ENCODE results near the gene CHST3.
"Not testable (repeated sequence)": the region's sequence is repeated elsewhere in the genome, so short reads cannot be mapped to it uniquely, and the experiment has no call there.

CHST3 gene

DNA sequence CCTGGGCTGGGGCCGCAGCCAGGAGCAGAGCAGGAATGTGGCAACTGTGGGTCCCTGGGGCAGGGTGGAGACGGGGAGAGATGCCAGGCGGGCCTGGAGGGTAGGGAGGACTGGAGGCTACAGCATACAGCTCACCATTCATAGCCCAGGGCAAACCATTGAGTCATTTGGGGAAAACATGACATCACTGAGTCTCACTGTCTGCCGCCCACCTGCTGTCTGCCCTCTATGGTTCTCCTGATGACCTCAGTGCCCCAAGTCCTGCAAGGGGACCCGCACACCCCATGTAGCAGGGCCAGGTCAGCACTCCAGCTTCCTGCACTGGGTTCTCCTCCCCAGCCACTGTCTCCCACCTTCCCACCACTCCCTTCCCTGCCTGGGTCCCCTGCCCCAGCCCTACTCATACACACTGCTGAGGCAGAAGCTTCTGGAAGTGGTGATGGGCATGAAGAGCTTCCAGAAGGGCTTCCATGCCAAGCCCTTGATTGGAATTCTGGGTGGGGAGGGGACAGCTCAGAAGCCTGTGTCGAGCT, 10.4 kb downstream of the CHST3 start:
- DNase-seq: peak in 1 of 2 experiments; percentile 70

DNA sequence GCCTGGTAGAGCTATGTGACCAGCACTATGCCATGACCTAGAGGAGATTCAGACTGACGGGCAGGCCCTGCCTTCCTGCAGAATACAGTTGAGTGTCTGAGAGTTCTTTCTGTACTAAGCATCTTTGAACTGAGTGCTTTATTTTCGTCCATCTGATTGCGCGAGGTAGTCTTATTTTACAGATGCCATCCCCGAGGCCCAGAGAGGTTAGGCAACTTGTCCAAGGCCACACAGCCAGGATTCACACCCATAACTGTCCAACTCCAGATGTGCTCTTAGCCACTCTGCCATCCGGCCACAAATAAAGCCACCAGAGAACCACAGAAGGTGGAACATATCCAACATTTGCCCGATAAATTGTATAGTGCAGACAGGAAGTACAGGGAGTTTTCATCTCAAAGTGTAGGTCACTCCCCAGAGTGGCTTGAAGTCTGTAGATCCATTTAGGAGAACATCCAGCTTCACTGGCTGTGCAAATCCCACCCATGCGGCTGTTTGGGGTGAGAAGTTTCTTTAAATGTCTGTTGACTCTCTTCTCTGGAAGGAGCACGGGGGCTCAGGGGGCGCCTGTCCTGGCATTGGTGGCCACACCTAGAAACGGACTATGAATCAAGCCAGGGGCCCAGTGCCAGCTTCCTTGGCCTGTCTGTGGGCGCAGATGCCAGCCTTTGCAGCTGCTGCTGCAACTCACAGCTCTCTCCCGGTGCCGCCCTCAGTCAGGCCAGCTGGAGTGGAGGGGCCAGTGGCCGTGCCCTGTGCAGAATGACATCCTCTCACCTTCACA, 11.1 kb downstream of the CHST3 start:
- peak in 1 of 2 experiments; percentile 44 for DNase-seq

DNA sequence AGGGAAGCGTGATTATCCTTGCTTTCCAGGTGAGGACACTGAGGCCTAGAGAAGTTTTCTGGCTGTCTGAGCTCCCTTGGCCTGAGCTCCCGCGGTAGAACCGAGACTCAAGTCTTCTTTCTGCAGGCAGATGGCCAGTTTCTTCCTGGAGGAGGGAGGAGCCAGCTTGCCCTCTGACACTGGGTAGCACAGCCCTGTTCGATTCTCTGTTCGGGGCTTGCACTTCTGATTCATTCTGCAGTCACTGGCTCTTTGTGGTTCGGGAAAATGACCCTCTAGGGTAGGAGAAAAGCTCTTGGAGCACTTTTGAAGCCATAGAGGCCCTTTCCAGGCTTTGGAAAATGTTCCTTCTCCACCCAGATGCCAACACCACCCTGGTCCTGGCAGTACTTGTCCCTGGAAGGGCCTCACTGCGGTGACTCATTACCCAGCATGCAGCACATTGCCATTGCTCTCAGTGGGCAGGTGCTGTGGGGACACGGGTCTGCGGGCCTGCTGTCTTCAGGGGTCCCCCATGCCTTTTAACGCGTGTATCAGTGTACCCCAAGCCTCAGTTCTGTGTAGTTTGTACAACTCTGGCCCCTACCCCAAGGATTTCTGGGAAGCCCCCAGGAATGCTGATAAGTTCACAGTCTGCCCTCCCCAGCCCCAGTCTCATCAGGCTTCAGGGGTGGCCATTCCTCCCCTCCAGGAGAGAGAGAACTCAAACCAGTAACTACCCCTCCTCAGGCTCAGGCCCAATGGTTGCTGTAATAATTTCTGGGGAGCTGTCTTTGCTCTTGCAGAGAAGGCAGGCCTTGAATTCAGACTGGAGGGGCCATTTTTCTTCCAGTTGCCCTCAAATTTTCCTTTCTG, 11.9 kb downstream of the CHST3 start:
- peak in 1 of 2 experiments; percentile 64 for DNase-seq

DNA sequence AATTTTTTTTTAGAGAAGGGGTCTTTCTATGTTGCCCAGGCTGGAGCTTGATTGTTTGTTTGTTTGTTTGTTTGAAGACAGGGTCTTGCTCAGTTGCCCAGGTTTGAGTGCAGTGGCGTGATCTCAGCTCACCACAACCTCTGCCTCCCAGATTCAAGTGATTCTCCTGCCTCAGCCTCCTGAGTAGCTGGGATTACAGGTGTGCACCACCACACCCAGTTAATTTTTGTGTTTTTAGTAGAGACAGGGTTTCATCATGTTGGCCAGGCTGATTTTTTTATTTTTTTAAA, 13.4 kb downstream of the CHST3 start:
- not testable (repeated sequence) for DNase-seq

DNA sequence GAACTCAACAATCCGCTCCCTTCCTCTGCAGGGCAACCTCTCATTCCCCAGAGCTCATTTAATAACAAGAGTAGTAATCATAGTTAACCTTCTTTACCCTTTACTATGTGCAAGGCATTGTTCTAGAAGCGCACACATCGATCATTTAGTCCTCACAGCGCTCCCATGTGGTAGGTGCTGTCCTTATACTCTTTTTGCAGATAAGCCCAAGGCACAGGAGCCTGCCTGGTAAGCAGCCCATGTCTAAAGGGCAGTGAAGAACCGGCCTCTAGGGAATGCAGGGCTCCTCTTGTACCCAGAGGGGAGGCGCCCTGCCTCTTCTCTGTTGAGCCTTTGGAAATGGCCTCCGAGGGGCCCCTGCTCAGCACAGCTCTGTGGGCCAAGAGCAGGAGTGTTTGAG, 14.3 kb downstream of the CHST3 start:
- DNase-seq: no peak

DNA sequence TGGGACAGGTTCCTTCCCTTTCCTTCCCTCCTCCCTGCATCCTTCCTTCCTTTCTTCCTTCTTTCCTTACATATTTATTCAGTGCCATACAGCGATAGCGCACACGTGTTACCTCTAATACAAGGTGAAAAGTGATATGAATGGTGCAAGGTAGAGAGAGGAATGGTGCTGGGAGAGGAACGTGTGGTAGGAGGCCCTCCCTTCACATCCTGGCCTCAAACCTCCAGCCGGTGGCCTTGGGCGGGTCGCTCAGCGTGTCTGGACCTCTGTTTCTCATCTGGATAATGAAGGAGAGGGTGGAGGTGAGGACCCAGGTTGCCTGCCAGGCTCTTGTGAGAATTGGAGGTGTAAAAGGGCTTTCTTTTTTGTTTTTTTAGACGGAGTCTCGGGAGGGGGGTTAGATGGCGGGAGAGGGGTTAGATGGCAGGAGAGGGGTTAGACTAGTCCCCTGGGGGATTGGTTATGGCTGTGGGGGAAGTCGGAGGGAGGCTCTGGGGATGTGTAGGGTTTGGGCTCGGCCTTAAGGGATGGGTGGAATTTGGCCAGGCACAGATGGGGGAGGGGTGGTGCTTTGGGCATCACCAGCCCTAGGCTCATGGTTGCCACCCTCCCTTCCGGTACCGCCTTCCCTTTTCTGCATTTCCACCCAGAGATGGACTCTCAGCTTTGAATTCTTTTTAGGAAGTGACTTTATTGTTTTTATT, 14.9 kb downstream of the CHST3 start:
- DNase-seq: no peak

DNA sequence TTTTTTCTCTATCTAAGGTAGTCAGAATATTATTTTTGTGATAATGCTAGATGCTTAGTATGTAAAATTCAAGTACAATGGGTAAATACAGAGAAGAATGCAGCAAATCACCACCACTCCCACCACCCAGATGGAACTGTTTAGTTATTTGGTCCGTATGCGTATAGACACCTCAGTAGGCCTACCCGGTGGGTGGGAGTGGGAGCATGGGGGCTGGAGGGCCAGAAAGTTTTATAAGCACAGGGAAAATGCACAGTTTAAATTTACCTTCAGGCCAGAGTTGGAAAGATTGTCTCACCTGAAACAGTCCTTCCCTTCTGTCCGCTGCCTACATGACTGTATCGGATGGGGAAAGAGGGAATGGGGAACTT, 15.5 kb downstream of the CHST3 start:
- DNase-seq: no peak

DNA sequence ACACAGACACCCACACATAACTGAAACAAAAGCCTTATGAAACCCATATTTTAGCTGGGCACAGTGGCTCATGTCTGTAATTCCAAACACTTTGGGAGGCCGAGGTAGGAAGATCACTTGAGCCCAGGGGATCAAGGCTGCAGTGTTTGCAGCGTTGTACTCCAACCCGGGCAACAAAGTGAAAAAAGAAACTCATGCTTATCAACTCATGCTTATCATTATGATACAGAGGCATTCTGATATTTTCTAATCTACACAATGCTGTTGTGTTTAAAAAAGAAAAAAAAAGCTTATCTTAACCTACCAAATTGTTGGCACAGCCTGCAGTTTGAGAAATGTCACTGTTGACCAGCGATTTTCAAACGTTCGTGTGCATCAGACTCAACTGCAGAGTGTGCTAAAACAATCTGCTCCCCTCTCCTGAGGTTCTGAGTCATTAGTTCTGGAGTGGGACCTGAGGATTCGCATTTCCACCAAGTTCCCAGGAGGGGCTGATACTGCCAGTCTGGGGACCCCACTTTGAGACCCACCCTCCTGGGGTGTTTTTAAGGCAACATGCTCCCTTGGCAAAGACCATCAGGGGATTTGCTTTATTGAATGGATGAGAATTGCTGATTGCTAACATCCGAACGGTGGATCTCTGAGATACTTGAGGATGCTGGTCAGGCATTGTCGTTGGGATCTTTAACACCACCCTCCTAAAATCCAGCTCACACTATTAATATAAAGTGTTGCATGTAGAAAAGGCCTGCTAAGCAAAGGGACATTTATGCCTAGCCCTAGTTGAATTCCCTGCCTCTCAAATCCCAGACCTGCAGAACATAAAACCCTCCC, 16.2 kb downstream of the CHST3 start:
- no peak for DNase-seq

DNA sequence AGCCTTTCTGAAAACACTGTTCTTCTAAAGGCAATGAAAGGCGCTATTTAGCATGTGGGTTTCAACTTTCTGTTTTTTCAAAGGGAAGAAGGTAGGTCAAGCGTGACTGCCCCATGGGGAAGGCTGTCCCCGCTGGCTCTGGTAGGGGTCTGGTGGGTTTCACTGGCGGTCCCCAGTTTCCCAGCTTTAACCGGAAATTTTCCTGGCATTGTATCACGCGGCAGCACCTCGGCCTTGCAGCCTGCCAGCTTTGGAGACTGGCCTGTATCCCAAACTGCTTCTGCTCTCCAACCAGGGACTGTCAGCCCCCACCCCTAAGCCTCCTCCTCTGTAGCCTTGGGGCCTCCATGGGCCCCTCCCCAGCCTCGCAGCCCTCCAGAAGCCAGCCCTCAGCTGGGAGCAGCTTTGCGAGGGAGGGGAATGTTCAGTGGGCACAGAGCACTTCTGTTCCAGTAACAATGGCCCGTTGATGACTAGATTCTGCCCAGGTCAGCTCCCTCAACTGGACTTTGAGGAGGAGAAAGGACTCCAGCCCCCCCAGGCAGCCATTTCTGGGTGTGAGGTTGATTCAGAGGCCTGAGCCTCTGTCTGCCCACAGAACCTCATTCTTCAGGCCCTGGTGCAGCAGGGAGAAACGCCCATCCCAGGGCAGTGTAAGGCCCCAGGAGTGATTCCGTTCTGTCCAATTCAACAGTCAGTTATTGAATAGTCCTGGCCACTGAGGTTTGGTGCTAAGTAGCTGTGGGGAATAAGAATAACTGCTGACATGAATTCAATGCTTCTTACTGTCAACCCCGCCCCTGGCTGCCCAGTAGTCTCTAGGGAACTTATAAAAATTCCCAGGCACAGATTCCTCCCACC, 17.1 kb downstream of the CHST3 start:
- no peak for DNase-seq

DNA sequence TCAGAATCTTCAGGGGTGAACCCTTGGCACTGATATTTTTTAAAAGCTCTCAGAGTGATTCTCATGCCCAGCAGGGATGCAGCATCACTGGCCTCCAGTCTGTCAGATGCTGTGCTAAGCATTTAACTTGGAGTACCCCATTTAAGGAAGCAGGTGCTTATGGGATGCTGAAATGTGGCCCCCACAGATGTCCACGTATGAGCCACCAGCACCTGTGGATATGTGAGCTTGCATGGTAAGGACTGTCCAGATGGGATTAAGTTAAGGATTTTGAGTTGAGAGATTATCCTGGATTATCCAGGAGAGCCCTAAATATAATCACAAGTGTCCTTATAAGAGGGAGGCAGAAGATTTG, 17.7 kb downstream of the CHST3 start:
- DNase-seq: no peak

DNA sequence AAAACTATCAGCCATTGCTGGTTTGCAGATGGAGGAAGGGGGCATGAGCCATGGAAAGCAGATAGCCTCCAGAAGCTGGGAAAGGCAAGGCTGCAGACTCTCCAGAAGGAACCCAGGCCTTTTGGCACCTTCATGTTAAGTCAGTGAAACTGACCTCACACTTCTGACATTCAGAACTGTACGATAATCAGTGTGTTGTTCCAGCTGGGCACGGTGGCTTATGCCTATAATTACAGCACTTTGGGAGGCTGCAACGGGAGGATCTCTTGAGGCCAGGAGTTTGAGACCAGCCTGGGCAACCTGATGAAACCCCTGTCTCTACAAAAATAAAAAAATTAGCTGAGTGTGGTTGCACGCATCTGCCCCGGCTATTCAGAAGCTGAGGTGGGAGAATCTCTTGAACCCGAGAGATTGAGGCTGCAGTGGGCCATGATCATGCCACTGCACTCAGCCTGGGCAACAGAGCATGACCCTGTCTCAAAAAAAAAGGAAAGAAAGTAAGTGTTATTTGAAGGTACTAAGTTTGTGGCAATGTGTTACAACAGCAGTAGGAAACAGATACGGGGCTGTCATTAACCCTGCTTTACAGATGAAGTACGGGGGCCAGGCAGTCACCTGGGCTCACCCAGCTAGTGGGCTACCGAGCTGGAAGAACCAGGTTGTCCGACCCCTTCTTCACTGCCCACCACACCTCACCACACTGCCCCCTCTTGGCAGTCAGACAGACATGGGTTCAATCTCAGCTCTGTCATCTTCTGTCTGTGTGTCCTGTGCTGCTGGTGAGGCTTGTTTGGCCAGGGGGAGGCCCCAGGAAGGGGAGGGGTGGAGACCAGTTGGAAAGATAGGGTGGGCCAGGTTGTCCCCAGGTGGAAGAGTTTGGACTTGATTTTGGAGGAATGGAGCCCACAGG, 18.3 kb downstream of the CHST3 start:
- no peak for DNase-seq

DNA sequence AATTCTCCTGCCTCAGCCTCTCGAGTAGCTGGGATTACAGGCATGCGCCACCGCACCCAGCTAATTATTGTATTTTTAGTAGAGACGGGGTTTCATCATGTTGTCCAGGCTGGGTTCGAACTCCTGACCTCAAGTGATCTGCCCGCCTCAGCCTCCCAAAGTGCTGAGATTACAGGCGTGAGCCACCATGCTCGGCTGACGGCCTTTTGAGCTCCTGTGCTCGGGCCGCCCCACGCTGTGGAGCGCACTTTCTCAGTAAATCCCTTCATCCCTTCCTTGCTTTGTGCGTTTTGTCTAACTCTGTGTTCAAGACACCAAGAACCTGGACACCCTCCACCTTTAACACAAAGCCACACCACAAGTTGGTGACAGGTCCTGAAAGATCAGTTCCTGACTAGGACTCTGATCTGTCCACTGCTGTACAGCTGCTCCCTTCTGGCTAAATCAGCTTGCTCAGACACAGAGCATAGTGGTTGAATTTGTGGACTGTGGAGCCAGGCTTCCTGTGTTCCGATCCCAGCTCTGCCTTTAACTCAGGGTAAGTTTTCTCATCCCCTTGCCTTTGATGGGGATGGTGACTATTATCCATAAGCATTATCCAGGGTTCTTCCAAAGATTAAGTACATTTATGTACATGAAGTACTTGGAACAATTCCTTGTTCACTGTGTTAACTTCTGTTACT, 20.1 kb downstream of the CHST3 start:
- no peak for DNase-seq

DNA sequence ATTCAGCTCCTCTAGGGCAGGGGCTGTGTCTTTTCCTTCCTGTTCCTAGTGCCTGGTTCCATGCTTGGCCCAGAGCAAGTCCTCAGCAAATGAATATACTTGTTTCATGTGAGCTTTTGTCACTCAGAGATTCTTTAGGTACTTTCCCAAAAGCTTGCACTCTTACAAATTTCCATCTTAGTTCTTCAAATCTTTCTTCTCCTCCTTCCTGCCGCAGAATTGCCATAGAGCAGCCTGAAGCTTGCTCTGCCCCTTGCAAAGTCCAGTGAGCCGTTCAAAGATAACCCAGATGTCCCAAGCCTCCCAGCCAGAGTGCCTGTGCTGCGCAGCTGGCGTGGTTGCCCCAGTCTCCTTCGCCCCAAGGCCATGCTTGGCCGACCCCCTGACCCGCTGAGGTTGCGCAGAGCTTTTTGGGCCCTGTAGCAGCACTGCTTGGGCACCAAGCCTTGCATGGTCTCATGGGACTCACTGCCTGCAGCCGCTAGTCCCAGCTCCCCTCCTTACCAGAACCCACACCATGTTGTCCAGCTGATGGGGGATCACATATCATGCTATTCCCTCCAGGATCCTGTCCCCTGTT, 20.7 kb downstream of the CHST3 start:
- DNase-seq: no peak

DNA sequence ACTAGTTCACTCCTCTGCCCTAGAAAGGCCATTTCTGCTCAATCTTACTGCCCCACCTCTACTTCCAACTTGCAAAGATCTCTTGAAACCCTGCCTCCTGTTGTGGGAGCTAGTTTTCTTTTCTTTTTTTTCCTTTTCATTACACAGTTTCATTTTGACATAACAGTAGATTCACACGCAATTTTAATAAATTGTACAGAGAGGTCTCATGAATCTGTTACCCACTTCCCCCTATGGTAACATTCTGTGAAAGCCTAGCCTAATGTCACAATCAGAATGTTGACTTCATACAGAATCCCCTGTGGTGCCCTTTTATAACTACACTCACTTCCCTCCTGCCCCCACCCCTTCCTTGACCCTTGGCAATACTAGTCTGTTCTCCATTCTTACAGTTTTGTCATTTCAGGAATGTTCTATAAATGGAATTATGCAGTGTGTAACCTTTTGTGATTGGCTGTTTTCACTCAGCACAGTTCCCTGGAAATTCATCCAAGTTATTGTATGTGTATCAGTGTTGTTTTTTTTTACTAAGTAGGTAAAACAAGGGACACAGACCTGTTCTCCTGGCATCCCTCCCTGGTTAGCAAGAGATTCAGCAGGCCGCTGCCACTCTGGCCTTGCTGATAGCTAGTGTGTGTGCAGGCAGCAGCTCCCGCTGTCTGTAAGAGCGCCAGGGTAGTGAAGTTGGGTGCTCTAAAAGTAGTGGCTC, 21.5 kb downstream of the CHST3 start:
- DNase-seq: no peak

DNA sequence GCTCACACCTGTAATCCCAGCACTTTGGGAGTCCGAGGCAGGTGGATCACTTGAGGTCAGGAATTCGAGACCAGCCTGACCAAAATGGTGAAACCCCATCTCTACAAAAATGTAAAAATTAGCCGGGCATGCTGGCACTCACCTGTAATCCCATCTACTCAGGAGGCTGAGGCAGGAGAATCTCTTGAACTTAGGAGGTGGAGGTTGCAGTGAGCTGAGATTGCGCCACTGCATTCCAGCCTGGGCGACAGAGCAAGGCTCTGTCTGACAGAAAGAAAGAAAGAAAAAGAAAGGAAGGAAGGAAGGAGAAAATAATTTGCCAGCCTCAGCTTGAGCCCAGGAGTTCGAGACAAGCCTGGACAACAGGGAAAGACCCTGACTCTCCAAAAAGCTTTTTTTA, 24.7 kb downstream of the CHST3 start:
- not testable (repeated sequence) for DNase-seq

DNA sequence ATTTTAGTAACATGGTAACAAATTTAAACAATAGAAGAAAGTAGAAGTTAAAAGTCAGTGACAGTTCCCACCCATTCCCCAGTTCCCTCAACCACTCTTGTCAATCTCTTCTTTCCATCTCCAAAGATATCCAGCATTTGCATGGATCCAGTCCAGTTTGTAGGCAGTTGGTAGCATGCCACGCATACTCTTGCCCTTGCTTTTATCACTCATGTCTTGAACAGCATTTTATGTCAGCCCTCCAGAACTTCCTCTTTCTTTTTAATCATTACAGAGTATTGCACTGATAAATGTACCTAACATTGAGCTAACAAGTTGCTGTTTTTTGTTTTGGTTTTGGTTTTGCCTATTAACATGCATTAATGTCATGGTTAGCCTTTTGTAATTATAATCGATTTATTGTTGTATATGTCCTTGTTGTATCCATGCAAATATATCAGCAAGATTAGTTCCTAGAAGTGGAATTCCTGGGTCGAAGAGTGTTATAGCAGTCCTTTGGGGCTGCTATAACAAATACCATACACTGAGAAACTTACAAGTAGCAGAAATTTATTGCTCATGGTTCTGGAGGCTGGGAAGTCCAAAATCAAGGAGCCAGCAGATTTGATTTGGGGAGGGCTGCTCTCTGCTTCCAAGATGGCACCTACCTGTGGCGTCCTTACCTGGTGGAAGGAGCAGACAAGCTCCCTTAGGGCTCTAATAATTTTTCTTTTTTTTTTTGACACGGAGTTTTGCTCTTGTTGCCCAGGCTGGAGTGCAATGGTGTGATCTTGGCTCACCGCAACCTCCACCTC, 25.7 kb downstream of the CHST3 start:
- no peak for DNase-seq

DNA sequence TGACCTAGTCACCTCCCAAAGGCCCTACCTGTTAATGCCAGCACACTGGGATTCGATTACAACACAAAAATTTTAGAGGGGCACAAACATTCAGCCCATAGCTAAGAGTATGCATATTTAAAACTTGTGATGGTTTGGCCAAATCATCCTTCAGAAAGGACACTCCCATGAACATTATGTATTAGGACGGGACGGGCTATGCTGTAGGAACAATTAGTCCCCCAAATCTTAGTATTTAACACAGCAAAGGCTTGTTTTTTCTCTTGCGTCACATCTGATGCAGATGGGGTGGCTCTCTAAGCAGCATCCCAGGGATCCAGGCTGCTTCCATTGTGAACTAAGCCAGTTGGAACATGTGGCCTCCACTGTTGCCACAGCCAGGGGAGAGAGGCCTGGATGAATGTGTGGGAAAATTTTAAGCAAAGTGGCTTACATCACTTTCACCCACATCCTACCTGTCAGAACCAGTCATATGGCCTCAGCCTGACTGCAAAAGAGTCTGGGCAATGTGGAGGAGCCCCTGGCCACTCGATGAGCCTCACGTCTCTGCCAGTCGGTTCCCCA, 26.6 kb downstream of the CHST3 start:
- DNase-seq: no peak

DNA sequence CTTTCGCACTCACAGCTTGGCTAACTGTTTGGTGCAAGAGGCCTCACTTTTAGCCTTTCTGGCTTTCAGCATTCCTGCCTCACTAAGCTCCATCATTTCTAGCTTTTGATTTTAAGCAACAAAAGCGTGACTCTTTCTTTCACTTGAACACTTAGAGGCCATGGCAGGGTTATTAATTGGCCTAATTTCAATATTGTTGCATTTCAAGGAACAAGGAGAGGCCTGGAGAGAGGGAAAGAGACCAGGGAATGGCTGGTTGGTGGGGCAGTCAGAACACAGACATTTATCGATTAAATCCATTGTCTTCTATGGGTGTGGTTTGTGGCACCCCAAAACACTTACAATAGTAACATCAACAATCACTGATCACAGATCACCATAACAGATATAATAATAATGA, 31.3 kb downstream of the CHST3 start:
- DNase-seq: no peak

Measured in SW 1271 (cell line).